OCI-LY3 (cell line): ENCODE results near the gene DUSP14.

ENCODE experiments used
- H2AFZ ChIP-seq: fragments of 200-600, 300-600 bp; shearing (Covaris generic); 2 replicates; pipeline ENCODE4 v1.6.0; 2014; ENCODE audit warnings: antibody characterized with exemption, low read depth, low read length
- H3K27ac ChIP-seq: fragments of 200-600, 300-600 bp; sonication (generic); 2 replicates; pipeline ENCODE4 v1.5.1; 2014; ENCODE audit warnings: mild to moderate bottlenecking, low read length, moderate library complexity, mixed read lengths
- H3K27me3 ChIP-seq: fragments of 200-600, 300-600 bp; sonication (generic); 2 replicates; pipeline ENCODE4 v1.6.1; 2014; ENCODE audit warnings: low read depth, low read length, mixed read lengths
- H3K36me3 ChIP-seq: fragments of 200-600, 300-600 bp; sonication (generic); replicated peaks from 2 replicates; pipeline ENCODE3; 2014; ENCODE audit warnings: low read depth, low read length, mixed read lengths
- H3K4me1 ChIP-seq: fragments of 300-600, 200-600 bp; sonication (generic); 2 replicates; pipeline ENCODE4 v1.6.1; 2014; ENCODE audit warnings: low read length, mixed read lengths
- H3K4me2 ChIP-seq: fragments of 200-600, 300-600 bp; sonication (generic); 2 replicates; pipeline ENCODE4 v1.6.1; 2014; ENCODE audit warnings: low read length, mixed read lengths
- H3K4me3 ChIP-seq: fragments of 300-600, 200-600 bp; sonication (generic); 2 replicates; pipeline ENCODE4 v1.5.1; 2014; ENCODE audit warnings: antibody characterized with exemption, mild to moderate bottlenecking, low read length, moderate library complexity
- H3K79me2 ChIP-seq: fragments of 300-600, 200-600 bp; shearing (Covaris generic); 2 replicates; pipeline ENCODE4 v1.6.1; 2014; ENCODE audit warnings: mild to moderate bottlenecking, low read length, mixed read lengths
- H3K9ac ChIP-seq: fragments of 300-600, 200-600 bp; shearing (Covaris generic); 2 replicates; pipeline ENCODE4 v1.6.0; 2014; ENCODE audit warnings: mild to moderate bottlenecking, low read length, moderate library complexity
- H3K9me3 ChIP-seq: fragments of 200-600, 300-600 bp; shearing (Covaris generic); 2 replicates; pipeline ENCODE4 v1.6.1; 2014; ENCODE audit warnings: low read length, mixed read lengths; ENCODE audit not compliant: insufficient read depth
- H4K20me1 ChIP-seq: fragments of 200-600, 300-600 bp; sonication (generic); 2 replicates; pipeline ENCODE4 v1.6.1; 2016; ENCODE audit warnings: low read length, mixed read lengths; ENCODE audit not compliant: insufficient read depth
- EZH2phosphoT487 ChIP-seq: fragments of 200-600 bp; shearing (Covaris generic); IDR thresholded peaks from 2 replicates; pipeline ENCODE4 v1.6.1; 2018; ENCODE audit warnings: antibody characterized with exemption, mixed run types, low read depth
- TF ChIP-seq, protein P1 (sequence below): fragments of 200-600, 300-600 bp; sonication (generic); IDR thresholded peaks from 2 replicates; pipeline ENCODE4 v1.5.1; 2014; ENCODE audit warnings: antibody characterized with exemption, low read length, low read depth

The DUSP14 gene

DNA sequence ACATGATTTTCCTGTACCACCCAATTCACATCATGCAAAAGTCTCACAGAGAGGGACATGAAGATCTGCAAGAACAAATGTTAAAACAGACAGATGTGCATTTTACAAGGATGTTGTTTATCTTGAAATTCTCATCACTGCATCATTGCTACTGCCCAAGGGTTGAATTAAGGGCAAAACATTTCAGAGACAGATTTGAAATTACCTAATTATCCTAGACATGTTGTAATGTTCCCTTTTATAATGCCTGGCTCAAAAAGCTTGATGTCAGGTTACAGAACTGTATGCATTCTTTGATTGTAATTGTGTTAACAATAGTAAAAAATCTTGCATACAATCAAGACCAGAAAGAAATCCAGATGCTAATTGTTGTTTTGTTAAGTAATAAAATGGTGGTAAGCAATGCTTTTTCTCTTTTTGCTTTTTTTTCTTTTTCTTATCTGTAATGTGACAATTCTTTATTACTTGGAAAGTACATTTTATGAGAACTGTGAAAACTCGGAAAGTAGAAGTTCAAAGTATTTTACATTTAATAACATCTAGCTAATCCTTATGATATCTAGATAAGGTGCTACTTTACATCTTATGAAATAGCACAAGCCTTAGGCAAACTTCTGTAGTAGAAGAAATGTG lies 3.6 kb upstream of the DUSP14 start:
- H3K79me2 ChIP-seq: peaks cover 8% of the 10 kb centered on the region
- TF ChIP-seq, protein P1, sequence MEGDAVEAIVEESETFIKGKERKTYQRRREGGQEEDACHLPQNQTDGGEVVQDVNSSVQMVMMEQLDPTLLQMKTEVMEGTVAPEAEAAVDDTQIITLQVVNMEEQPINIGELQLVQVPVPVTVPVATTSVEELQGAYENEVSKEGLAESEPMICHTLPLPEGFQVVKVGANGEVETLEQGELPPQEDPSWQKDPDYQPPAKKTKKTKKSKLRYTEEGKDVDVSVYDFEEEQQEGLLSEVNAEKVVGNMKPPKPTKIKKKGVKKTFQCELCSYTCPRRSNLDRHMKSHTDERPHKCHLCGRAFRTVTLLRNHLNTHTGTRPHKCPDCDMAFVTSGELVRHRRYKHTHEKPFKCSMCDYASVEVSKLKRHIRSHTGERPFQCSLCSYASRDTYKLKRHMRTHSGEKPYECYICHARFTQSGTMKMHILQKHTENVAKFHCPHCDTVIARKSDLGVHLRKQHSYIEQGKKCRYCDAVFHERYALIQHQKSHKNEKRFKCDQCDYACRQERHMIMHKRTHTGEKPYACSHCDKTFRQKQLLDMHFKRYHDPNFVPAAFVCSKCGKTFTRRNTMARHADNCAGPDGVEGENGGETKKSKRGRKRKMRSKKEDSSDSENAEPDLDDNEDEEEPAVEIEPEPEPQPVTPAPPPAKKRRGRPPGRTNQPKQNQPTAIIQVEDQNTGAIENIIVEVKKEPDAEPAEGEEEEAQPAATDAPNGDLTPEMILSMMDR: no peak
- no peak for TF ChIP-seq EZH2phosphoT487
- peaks cover 23% of the 10 kb centered on the region for H3K4me1 ChIP-seq
- no peak overlapping the region for H3K4me2 ChIP-seq
- H2AFZ ChIP-seq: no peak overlapping the region
- no peaks in the 10 kb centered on the region for H3K9me3 ChIP-seq
- H3K9ac ChIP-seq: no peak overlapping the region
- H3K27me3 ChIP-seq: no peaks in the 10 kb centered on the region
- H4K20me1 ChIP-seq: no peaks in the 10 kb centered on the region
- H3K4me3 ChIP-seq: no peak overlapping the region
- no peaks in the 10 kb centered on the region for H3K36me3 ChIP-seq
- H3K27ac ChIP-seq: no peak overlapping the region

DNA sequence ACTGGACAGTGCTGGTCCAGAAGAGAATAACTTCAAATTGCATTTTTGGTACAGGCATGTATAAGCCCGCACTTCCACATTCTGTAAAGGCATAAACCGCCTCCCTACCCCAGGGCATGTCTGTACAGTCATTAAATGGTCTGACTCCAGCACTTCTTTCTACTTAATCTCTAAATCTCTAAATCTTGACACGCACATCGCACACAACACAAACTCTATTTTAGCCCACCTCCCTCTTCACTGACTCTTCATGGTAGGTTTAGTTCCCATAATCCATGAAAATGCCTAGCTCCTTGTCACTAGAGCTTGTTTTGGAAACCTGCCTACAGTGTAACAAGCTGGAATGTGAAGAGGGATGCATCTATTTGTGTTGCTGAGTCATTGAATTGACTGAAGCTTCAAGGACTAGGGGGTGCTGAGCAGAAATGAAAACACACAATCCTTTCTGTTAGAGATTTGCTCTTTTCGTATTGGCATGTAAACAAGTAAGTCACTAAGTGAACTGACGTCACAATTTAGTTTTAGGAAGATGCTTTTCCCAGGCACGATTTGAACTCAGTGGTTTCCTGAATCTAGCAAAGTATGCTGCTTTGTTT lies 1.6 kb upstream of the DUSP14 start:
- no peaks in the 10 kb centered on the region for H3K27me3 ChIP-seq
- no peaks in the 10 kb centered on the region for H3K36me3 ChIP-seq
- H3K4me1 ChIP-seq: peaks cover 29% of the 10 kb centered on the region
- H3K79me2 ChIP-seq: peaks cover 19% of the 10 kb centered on the region
- no peak overlapping the region; the same call in 1 of the 2 replicates for H3K9ac ChIP-seq
- no peaks in the 10 kb centered on the region for H4K20me1 ChIP-seq
- no peak overlapping the region for H3K27ac ChIP-seq
- H2AFZ ChIP-seq: peak overlapping the region; percentile 88
- no peaks in the 10 kb centered on the region for H3K9me3 ChIP-seq
- TF ChIP-seq, protein P1: no peak
- TF ChIP-seq EZH2phosphoT487: no peak
- peak overlapping the region; percentile 91 for H3K4me2 ChIP-seq
- H3K4me3 ChIP-seq: peak overlapping the region; percentile 93

DNA sequence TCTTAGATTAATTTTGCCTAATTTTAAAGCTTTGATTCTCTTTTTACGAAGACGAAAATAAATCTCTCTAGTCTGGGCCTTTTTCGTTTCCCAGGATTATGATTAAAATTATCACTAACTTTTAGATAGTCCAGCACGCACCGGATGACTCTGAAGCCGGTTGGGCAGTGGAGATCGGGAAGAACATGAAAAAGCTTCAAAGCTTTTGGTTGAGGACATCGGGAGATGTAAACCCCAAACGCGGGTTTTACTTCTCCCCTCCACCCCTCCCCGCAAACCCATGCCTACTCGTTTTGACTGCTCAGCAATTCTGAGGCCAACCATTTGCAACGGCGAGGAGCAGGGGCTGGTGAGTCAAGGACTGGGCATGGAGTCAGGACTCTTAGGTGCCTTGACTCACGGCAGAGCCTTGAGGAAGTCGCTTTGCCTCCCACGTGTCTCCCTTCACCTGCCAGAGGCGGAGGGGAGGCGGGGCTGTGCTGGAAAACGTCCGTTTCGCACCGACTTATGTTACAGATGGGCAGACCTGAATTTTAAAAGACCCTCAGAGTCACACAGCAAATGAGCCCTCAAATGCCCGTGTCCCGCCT lies 989 bp upstream of the DUSP14 start:
- TF ChIP-seq, protein P1: no peak
- no peak for TF ChIP-seq EZH2phosphoT487
- H3K4me3 ChIP-seq: peak overlapping the region; percentile 93
- no peak overlapping the region for H3K27ac ChIP-seq
- no peaks in the 10 kb centered on the region for H3K27me3 ChIP-seq
- peaks cover 22% of the 10 kb centered on the region for H3K79me2 ChIP-seq
- H2AFZ ChIP-seq: peak overlapping the region; percentile 88
- H3K36me3 ChIP-seq: no peaks in the 10 kb centered on the region
- no peaks in the 10 kb centered on the region for H4K20me1 ChIP-seq
- peak overlapping the region; percentile 84 for H3K9ac ChIP-seq
- no peaks in the 10 kb centered on the region for H3K9me3 ChIP-seq
- peaks cover 23% of the 10 kb centered on the region for H3K4me1 ChIP-seq
- H3K4me2 ChIP-seq: peak overlapping the region; percentile 91

DNA sequence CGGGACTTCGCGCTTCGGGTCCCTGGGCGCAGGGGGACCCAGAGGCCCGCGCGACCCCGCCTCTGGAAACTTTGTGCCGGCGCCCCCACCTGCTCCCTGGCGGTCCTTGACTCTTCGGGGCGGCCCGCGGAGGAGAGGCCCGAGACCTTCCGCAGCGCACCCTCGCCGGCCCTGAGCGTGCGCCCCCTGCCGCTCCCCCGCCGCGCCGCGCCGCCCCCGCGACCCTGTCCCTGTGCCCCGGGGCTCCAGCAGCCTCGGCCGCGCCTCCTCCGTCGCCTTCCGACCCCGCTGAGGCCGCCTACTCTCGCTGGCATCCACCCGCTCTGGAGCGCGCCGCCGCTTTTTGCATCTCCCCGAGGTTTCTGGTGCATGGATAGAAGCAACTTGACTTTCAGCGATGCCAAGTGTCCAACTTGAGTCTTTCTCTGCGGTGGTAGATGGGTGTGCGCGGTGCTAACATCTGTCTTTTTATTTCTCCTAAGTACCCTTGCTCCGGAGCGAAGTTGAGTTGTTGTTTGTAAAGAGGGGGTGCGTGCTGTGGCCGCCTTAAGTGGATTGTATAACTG lies 414 bp downstream of the DUSP14 start:
- Histone ChIP-seq H2AFZ (0 out of 2 replicates have a peak overlapping the region, but pooled peaks have one; percentile 35), H3K27ac (no peak overlapping the region)

More for the DNA sequence above, 414 bp downstream of the DUSP14 start:
- peak overlapping the region; percentile 93 for H3K4me3 ChIP-seq
- H3K9ac ChIP-seq: peak overlapping the region; percentile 61
- peaks cover 27% of the 10 kb centered on the region for H3K79me2 ChIP-seq
- TF ChIP-seq, protein P1: peak; percentile 37; the same call in 1 of the 2 replicates
- no peak for TF ChIP-seq EZH2phosphoT487
- no peaks in the 10 kb centered on the region for H3K27me3 ChIP-seq
- H4K20me1 ChIP-seq: no peaks in the 10 kb centered on the region
- H3K4me1 ChIP-seq: peaks cover 21% of the 10 kb centered on the region
- H3K9me3 ChIP-seq: no peaks in the 10 kb centered on the region
- H3K4me2 ChIP-seq: peak overlapping the region; percentile 78
- no peaks in the 10 kb centered on the region for H3K36me3 ChIP-seq
